K562 (cell line): ENCODE results near the gene SLC1A4. TPM values are rescaled to one million over a fixed set of nuclear protein-coding genes. Genes with fewer than 3 reads are reported as not detected.

Experiments used
- ATAC-seq: fragments of 200-7000 bp; cut with Tn5 transposase; 3 replicates; pipeline ENCODE4 v1.9.1; 2020; ENCODE audit warnings: moderate library complexity
- BruUV-seq: library from RNA; stranded (reverse); fragments of 400-500 nt; replicated peaks from 2 replicates; lab custom pipeline; 2021; lab: Mats Ljungman, UMichigan
- CTCF ChIA-PET: fragments of 300-600 bp; formaldehyde crosslinking; extraction: SDS; loops from one replicate; lab custom pipeline; 2021; ENCODE audit warnings: low intra/inter-chr PET ratio; lab: Yijun Ruan, JAX
- POLR2A ChIA-PET: fragments of 300-600, 350-650 bp; sonication (Branson Sonifier 250); formaldehyde crosslinking; extraction: SDS; loops from one replicate; lab custom pipeline; 2021; ENCODE audit warnings: antibody characterized with exemption, inconsistent platforms; lab: Yijun Ruan, JAX
- DNase-seq, 4 experiments: peaks; one replicate each; pipeline versions ENCODE4 v3.0.0 to v3.0.0-alpha.2; 2011 to 2018; ENCODE audit warnings: low spot score in 3 of 4, mixed read lengths in 3 of 4; ENCODE audit errors: extremely low read depth in 1 of 4
- FAIRE-seq: peaks from 2 replicates; lab custom pipeline; 2011; peaks lifted over from hg19 to GRCh38; lab: Jason Lieb, UNC
- H2AFZ ChIP-seq: 2 replicates; pipeline ENCODE4 v1.6.0; 2011; ENCODE audit warnings: low read depth, low read length, control low read depth, inconsistent platforms
- H3K27ac ChIP-seq: fragments of 200-600 bp; 3 replicates; pipeline ENCODE4 v1.8.0; 2011; ENCODE audit warnings: low read depth, mild to moderate bottlenecking, control low read depth, inconsistent platforms, low read length, moderate library complexity, mixed read lengths; ENCODE audit errors: extremely low read depth
- H3K27me3 ChIP-seq, 2 experiments: fragments of 300-600 bp in 1 of 2; 2 replicates in 1 of 2; 3 replicates in 1 of 2; pipeline versions ENCODE4 v1.6.0 to v1.8.0; 2011; ENCODE audit warnings: inconsistent platforms in 2 of 2, low read length in 2 of 2, mild to moderate bottlenecking in 1 of 2, mixed read lengths in 1 of 2, moderate library complexity in 1 of 2; ENCODE audit not compliant: control insufficient read depth in 2 of 2, insufficient read depth in 2 of 2
- H3K36me3 ChIP-seq: fragments of 300-600 bp; 3 replicates; pipeline ENCODE4 v1.8.0; 2011; ENCODE audit warnings: mild to moderate bottlenecking, low read length, inconsistent platforms; ENCODE audit not compliant: control insufficient read depth, insufficient read depth
- H3K4me1 ChIP-seq, 2 experiments: fragments of 200-600 bp in 1 of 2; replicated peaks in 1 of 2; 2 replicates in 1 of 2; 3 replicates in 1 of 2; pipeline versions ENCODE4 v1.5.1 to v1.8.0; 2011; ENCODE audit warnings: inconsistent platforms in 2 of 2, low read length in 2 of 2, mild to moderate bottlenecking in 1 of 2, mixed read lengths in 1 of 2, moderate library complexity in 1 of 2; ENCODE audit not compliant: control insufficient read depth in 2 of 2, insufficient read depth in 2 of 2
- H3K4me2 ChIP-seq: 2 replicates; pipeline ENCODE4 v1.6.1; 2011; ENCODE audit warnings: low read length, control low read depth, inconsistent platforms, mixed read lengths; ENCODE audit not compliant: insufficient read depth
- H3K4me3 ChIP-seq: fragments of 200-600 bp; sonication (generic), shearing (Covaris generic); 2 replicates; pipeline ENCODE4 v1.5.1; 2016; ENCODE audit warnings: control low read depth, inconsistent platforms
- H3K79me2 ChIP-seq: fragments of 200-600 bp; 3 replicates; pipeline ENCODE4 v1.8.0; 2011; ENCODE audit warnings: low read length, inconsistent platforms; ENCODE audit not compliant: control insufficient read depth, insufficient read depth
- H3K9ac ChIP-seq, 2 experiments: 2 replicates each; pipeline versions ENCODE4 v1.6.0 to v1.6.1; 2011; ENCODE audit warnings: low read depth in 2 of 2, low read length in 2 of 2, control low read depth in 1 of 2, inconsistent platforms in 1 of 2, mild to moderate bottlenecking in 1 of 2, mixed read lengths in 1 of 2; ENCODE audit not compliant: insufficient read depth in 1 of 2
- H3K9me1 ChIP-seq: one replicate; pipeline ENCODE4 v1.6.0; 2011; ENCODE audit warnings: inconsistent platforms, mild to moderate bottlenecking, low read length, moderate library complexity; ENCODE audit not compliant: control insufficient read depth, insufficient read depth
- H3K9me3 ChIP-seq: replicated peaks from 2 replicates; pipeline ENCODE4 v1.5.1; 2011; ENCODE audit warnings: low read depth, low read length, inconsistent platforms; ENCODE audit not compliant: control insufficient read depth, insufficient read depth
- H4K20me1 ChIP-seq: replicated peaks from 2 replicates; pipeline ENCODE4 v1.6.1; 2011; ENCODE audit warnings: low read length, inconsistent platforms, mixed read lengths; ENCODE audit not compliant: control insufficient read depth, insufficient read depth
- CEBPG ChIP-seq, 3 experiments: fragments of 200-800 bp in 1 of 3; sonication (Bioruptor generic) in 1 of 3; sonication (generic) in 1 of 3; formaldehyde crosslinking in 1 of 3; IDR thresholded peaks in 2 of 3; conservative IDR thresholded peaks in 1 of 3; 2 replicates each; pipeline versions ENCODE4 v1.6.1 to v1.8.0; 2016 to 2022; ENCODE audit warnings: missing compliant biosample characterization in 2 of 3, missing genetic modification characterization in 2 of 3, mild to moderate bottlenecking in 1 of 3, missing genetic modification reagents in 1 of 3
- FOXM1 ChIP-seq, 2 experiments: fragments of 450-650 bp in 1 of 2; sonication (generic) in 1 of 2; formaldehyde crosslinking in 1 of 2; IDR thresholded peaks; 2 replicates each; pipeline versions ENCODE4 v1.6.1 to v1.9.0; 2017 to 2022; ENCODE audit warnings: low read depth in 2 of 2, mild to moderate bottlenecking in 2 of 2, missing genetic modification reagents in 1 of 2, moderate library complexity in 1 of 2
- SMARCB1 ChIP-seq: IDR thresholded peaks from 2 replicates; pipeline ENCODE4 v1.6.1; 2011; ENCODE audit warnings: improper control_type of control experiment, low read depth; ENCODE audit not compliant: insufficient read length
- WGBS: fragments of 100-300 bp; shearing (Covaris generic); methylation state at CpG from one replicate; pipeline ENCODE4 v1.1.6; 2016; ENCODE audit warnings: low coverage, mixed read lengths; ENCODE audit not compliant: insufficient coverage; ENCODE audit errors: missing lambda C conversion rate; 5-methylcytosine and 5-hydroxymethylcytosine counted together
- in situ Hi-C: fragments of 300-500 bp; cut with MboI; formaldehyde crosslinking; loops from 4 replicates; pipeline ENCODE4 v1.15.0; 2018; ENCODE audit warnings: inconsistent platforms, mixed read lengths
- intact Hi-C: fragments of 100-400 bp; cut with micrococcal nuclease; formaldehyde crosslinking; loops from 2 replicates; pipeline ENCODE4 v1.14.2; 2022
- polyA plus RNA-seq, 8 experiments: library from polyadenylated mRNA; depleted of rRNA in 4 of 8; stranded (reverse) in 5 of 8; unstranded in 3 of 8; fragments of >200 nt; fragmentation: Nextera tagmentation in 2 of 8; fragmentation: Illumina TruSeq in 1 of 8; extraction: Ambion mirVana in 2 of 8; extraction: Trizol in 1 of 8; gene quantifications; 2 replicates each; pipeline versions ENCODE4 v1.2.1 to v1.2.3, GENCODE V29; 2011 to 2014; ENCODE audit warnings: inconsistent platforms in 1 of 8, missing spikeins in 1 of 8
- total RNA-seq, 7 experiments: library from RNA; depleted of rRNA in 6 of 7; stranded (reverse); fragments of >200 nt in 6 of 7; fragmentation: Illumina TruSeq in 2 of 7; extraction: Trizol in 2 of 7; gene quantifications; 2 replicates each; pipeline versions ENCODE4 v1.2.1 to v1.2.3, GENCODE V29; 2011 to 2021; ENCODE audit warnings: low replicate concordance in 1 of 7
- TF ChIP-seq, protein P1 (sequence below): fragments of 450-650 bp; IDR thresholded peaks from one replicate; pipeline ENCODE4 v1.6.1; 2018; ENCODE audit warnings: mild to moderate bottlenecking, moderate library complexity; ENCODE audit not compliant: partially characterized antibody

The SLC1A4 gene
- total and polyA plus RNA-seq, 9 of the 15 experiments (the other 6 are each of a cell fraction or from before 2014, with no cell fraction given), result 4.4 to 24.0 (median 10.9) TPM

DNA sequence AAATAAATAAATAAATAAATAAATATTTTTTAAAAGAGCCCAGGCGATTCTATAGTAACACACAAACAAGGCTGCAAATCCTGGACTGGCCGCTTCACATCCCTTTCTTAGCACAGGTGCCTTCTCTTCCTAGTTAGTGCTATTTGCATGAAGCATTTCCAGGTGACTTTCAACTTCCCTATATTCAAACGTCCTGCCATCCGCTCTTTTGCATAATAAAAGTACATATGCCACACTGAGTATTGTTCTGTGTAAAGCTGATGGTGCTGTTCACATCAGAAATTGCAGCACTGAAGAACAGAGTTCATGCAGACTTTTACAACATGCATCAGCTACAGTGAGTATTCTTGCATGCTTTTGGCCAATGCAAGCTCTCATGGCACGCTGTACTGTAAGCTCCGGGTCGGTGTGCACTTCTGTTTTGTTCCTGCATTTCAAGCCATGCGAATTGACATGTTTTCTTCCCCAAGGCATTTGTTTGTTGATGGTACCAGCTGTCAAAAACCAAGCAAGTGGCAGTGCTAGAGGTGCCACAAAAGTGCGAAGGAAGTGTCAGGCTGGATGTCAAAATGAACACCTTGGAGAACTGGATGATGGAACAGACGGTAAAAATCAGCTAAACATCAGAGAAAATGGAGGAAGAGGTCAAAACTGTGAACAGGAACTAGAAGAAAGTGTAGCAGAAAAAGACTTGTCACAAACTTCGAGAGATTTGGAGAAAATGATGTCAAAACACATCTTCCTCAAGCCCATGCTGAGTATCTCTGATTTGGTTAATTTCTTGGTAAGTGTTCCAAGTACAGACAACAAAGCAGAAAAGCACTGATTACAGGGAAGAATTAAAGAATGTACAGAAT is 41.5 kb downstream of the SLC1A4 start (continued):
- TF ChIP-seq SMARCB1, result no peak
- TF ChIP-seq, protein P1, sequence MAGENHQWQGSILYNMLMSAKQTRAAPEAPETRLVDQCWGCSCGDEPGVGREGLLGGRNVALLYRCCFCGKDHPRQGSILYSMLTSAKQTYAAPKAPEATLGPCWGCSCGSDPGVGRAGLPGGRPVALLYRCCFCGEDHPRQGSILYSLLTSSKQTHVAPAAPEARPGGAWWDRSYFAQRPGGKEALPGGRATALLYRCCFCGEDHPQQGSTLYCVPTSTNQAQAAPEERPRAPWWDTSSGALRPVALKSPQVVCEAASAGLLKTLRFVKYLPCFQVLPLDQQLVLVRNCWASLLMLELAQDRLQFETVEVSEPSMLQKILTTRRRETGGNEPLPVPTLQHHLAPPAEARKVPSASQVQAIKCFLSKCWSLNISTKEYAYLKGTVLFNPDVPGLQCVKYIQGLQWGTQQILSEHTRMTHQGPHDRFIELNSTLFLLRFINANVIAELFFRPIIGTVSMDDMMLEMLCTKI, result no peak

DNA sequence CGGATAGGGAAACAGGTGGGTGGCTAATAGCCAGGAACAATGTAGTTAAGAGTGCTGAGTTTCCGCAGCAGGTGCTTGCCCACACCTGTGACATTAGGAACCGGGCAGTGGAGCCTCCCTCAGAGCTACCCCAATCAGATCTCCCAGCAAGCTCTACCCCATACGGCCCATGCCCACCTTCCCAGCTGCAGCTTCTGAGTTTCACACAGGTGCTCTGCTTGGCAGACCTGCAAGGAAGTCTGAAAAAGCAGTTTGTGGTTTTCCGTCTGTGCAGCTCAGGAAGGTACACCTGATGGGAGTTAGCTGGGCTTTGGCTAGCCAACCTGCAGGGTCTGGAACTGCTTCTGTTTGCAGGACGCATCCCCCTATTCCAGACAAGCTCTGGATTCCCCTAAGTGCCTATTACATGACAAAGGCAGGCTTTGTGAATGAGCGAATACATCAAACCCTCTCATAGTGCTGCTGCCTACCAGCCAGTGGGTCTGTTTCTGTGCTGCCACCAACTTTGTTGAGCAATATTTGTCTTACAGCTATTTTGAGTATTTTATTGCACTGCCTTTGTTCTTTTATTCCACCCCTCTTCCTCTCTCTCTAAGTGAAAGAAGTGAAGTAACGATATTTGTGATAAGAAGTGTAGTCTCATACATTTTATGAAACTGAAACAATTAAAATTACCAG is 42.3 kb downstream of the SLC1A4 start:
- POLR2A ChIA-PET, result interaction anchor here (0.7 to 1.3 kb wide), 7 partner anchors 9 to 104 kb away, joined by 3 to 6 read pairs (median 3); no protein-coding TSS in a partner anchor

More for the DNA sequence above, 42.3 kb downstream of the SLC1A4 start:
- Histone ChIP-seq H3K9ac (no peak overlapping the region), H3K79me2 (no peaks in the 10 kb centered on the region), H4K20me1 (no peaks in the 10 kb centered on the region), H3K27me3 (no peaks in the 10 kb centered on the region), H3K4me2 (no peak overlapping the region), H3K27ac (no peak overlapping the region), H3K4me1 (peaks cover 3 to 5% of the 10 kb centered on the region in 2 experiments; a peak in 1 of 5 replicates), H3K9me3 (no peaks in the 10 kb centered on the region), H2AFZ (no peak overlapping the region), H3K4me3 (no peak overlapping the region), H3K9me1 (no peaks in the 10 kb centered on the region), H3K36me3 (no peaks in the 10 kb centered on the region; the same call in 2 of the 3 replicates)
- intact Hi-C loops (loop anchor here (2.0 kb wide), 2 partner anchors 53 to 115 kb away; no protein-coding TSS in a partner anchor), in situ Hi-C loops (no loop called here)
- DNase-seq (no peak), FAIRE-seq (no peak), ATAC-seq (no peak)
- CTCF ChIA-PET, result no interaction called here
- TF ChIP-seq FOXM1 (IDR thresholded peaks at IDR 0.05; ENCODE audit: low read depth) (no peak), FOXM1 (CRISPR knock-in tag; IDR thresholded peaks at IDR 0.05; ENCODE audit: low read depth) (no peak), CEBPG (CRISPR knock-in tag; IDR thresholded peaks at IDR 0.05) (0 out of 2 replicates have a peak, but pooled peaks have one; percentile 17), CEBPG (tag; conservative IDR thresholded peaks at IDR 0.05 in 1 of 2, IDR thresholded peaks at IDR 0.05 in 1 of 2) (no peak)
- no TSS peak for BruUV-seq
- WGBS, result 44% methylated on average over 8 of the region's 8 CpGs
